ENCODE measurements around the gene RNU1-1. TPM values are rescaled to one million over a fixed set of nuclear protein-coding genes. Genes with fewer than 3 reads are reported as not detected.
"Not testable (repeated sequence)": the region's sequence is repeated elsewhere in the genome, so short reads cannot be mapped to it uniquely, and the experiment has no call there.

RNU1-1 gene
- total and polyA plus RNA-seq, 9 of the 15 experiments (the other 6 are each of a cell fraction or from before 2014, with no cell fraction given), result under 0.01 to 32,823 (median 2,538) TPM; not detected in 4

DNA sequence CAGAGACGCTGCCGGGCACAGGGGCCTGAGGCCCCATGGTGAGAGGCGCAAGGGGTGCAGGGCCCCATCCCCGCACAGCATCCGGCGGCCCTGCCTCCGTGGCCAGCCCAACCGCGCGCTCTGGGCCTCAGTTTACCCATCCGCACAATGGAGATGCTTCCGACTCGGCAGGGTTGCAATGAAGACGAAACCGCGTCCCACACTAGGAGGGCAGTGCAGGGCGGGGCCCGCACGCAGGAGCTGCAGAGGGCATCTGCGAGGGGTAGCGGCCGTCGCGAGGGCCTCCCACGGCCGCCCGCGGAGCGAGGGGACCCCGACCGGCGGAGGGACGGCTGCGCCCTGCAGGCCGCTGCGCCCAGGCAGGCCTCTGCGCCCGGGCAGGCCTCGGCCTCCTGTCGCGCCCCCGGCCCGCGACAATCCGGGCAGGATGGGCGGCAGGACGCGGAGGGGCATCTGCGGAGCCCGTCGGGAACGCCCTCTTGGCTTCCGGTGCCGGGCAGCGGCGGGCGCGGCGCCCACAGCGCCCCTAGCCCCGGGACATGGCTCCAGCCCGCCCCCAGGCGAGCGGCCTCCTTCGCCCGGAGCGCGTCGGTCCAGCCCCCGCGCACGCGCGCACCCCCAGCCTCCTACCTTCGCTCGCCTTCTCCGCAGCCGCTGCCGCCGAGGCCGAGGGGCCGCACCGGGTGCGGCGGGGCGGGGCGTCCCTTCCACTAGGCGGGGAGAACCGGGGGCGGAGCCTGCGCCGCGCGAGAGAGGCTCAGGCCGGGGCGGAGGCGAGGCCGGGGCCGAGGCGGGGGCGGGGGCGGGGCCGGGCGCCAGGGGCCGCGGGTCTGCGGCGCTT lies 15.3 kb downstream of the RNU1-1 start (continued):
- no peak for TF ChIP-seq CBX3 (IDR thresholded peaks at IDR 0.05; ENCODE audit: borderline replicate concordance in 1 of 2, low read length in 2 of 2)

DNA sequence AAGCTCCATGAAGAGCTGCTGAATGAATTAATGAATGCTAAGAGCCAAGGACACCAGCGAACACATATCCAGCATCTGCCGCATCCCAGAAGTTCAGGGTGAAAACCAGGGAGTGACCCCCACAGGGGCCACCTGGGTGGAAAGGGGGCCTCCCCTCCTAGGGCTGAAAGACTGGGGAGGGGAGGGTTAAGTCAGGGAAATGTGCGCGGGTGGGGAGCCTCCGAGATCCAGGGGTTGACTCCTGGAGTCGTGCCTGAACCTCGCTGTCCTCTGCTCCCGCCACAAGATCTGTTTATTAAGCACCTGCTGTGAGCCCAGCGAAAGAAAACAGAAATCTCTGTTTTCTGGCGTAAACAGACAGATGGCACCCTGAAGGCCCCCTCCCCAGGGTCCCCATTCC lies 16.0 kb downstream of the RNU1-1 start:
- DNase-seq (ENCODE audit: extremely low read depth in 1 of 4, low spot score in 3 of 4), result peak in 1 of 4 experiments; percentile 18
- 40% methylated on average over 10 of the region's 10 CpGs for WGBS (ENCODE audit: insufficient coverage, low coverage, missing lambda C conversion rate)
- peak overlapping the region; percentile 73; the same call in 1 of the 2 replicates for H3K4me3 ChIP-seq

More for the DNA sequence above, 16.0 kb downstream of the RNU1-1 start:
- H3K36me3 ChIP-seq (ENCODE audit: control insufficient read depth, insufficient read depth, low read length); H3K79me2 ChIP-seq (ENCODE audit: control insufficient read depth, insufficient read depth, low read length); H3K27me3 ChIP-seq (ENCODE audit: control insufficient read depth in 2 of 2, insufficient read depth in 2 of 2, low read length in 2 of 2); in situ Hi-C loops (cut with MboI); CTCF ChIA-PET (ENCODE audit: low intra/inter-chr PET ratio); BruUV-seq (replicated peaks); H4K20me1 ChIP-seq (replicated peaks; ENCODE audit: control insufficient read depth, insufficient read depth, low read length); H3K9me3 ChIP-seq (replicated peaks; ENCODE audit: control insufficient read depth, insufficient read depth, low read depth, low read length); H2AFZ ChIP-seq (ENCODE audit: low read depth, low read length); ATAC-seq; H3K9me1 ChIP-seq (ENCODE audit: control insufficient read depth, insufficient read depth, low read length); H3K27ac ChIP-seq (ENCODE audit: extremely low read depth, low read depth, low read length): not testable (repeated sequence)
- POLR2A ChIA-PET, result interaction anchor here (1.2 kb wide), 1 partner anchor 58 kb away, joined by 3 read pairs; the partner anchor contains the start of gene NECAP2
- Histone ChIP-seq H3K9ac (ENCODE audit: insufficient read depth in 1 of 2, low read depth in 2 of 2, low read length in 2 of 2) (peak overlapping the region; percentile 14 to 63; a peak in 2 of 4 replicates), H3K4me1 (replicated peaks in 1 of 2; ENCODE audit: control insufficient read depth in 2 of 2, insufficient read depth in 2 of 2, low read length in 2 of 2) (peaks cover 3 to 24% of the 10 kb centered on the region in 2 experiments; a peak in 3 of 5 replicates), H3K4me2 (ENCODE audit: insufficient read depth, low read length) (peak overlapping the region; percentile 81; the same call in 1 of the 2 replicates)
- TF ChIP-seq ADNP (tag; IDR thresholded peaks at IDR 0.05), result 0 out of 2 replicates have a peak, but pooled peaks have one; percentile 35
- peak; percentile 35 for FAIRE-seq
- intact Hi-C loops (cut with micrococcal nuclease), result loop anchor here (5.0 kb wide), 1 partner anchor 131 kb away; the partner anchor contains the start of gene SZRD1
